GM18526 (cell line): ENCODE measurements around the gene NHLRC2.

Experiments used
- POLR2A ChIP-seq: IDR thresholded peaks from 3 replicates; pipeline ENCODE4 v1.6.1; 2011; ENCODE audit not compliant: insufficient read length; ENCODE audit errors: extremely low read depth

The NHLRC2 gene

DNA sequence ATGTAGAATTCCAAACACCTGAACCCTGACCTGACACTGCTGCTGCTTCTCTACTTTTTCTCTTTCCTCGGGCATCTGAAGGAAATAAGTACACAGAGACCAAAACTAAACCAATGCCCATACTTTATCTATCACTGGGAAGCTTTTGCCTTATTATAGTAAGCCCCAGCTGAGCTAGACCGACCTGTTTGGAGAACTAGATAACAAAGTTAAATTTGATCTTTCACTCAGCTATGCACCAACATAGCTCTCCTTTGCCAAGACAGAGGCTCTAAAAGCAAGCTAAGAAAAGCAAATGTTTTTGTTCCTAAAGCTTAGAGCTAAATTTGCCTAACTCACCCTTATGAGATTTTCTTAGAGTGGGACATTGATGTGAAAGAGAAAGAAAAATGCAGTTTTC is 39.1 kb downstream of the NHLRC2 start:
- no peak for TF ChIP-seq POLR2A

DNA sequence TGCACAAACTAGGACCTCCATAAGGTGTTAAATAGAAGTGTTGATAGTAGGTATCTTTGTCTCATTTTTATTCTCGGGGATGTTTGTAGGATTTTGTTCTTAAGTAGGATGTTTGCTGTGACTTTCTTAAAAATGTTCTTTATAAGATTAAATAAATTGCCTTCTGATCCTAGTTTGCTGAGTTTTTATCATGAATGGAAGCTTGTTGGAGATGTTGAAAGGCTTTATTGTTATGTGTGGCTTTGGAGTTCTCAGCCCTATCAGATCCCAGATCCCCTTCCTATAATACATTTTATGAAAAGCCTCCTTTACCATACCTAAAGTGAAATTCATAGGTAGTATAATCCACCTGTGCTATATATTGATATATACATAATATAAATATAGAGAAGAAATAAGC is 40.1 kb downstream of the NHLRC2 start:
- TF ChIP-seq POLR2A: no peak

DNA sequence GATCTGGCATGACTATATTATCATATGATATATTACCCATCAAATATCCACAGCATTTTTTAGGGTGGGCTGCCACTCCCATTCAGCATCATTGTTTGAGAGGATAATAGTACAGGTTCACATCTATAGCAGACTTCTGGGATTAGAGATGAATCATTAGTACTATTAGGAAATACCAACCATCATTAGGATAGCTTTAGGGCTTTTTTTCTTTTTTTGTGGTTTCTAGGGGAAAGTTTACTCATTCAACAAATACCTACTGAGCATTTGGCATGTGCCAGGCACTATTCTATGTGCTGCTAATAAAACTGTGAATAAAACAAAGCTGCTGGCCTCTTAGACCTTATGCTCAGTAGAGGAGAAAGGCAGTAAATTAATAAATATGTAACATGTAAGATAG is 40.6 kb downstream of the NHLRC2 start:
- no peak for TF ChIP-seq POLR2A

DNA sequence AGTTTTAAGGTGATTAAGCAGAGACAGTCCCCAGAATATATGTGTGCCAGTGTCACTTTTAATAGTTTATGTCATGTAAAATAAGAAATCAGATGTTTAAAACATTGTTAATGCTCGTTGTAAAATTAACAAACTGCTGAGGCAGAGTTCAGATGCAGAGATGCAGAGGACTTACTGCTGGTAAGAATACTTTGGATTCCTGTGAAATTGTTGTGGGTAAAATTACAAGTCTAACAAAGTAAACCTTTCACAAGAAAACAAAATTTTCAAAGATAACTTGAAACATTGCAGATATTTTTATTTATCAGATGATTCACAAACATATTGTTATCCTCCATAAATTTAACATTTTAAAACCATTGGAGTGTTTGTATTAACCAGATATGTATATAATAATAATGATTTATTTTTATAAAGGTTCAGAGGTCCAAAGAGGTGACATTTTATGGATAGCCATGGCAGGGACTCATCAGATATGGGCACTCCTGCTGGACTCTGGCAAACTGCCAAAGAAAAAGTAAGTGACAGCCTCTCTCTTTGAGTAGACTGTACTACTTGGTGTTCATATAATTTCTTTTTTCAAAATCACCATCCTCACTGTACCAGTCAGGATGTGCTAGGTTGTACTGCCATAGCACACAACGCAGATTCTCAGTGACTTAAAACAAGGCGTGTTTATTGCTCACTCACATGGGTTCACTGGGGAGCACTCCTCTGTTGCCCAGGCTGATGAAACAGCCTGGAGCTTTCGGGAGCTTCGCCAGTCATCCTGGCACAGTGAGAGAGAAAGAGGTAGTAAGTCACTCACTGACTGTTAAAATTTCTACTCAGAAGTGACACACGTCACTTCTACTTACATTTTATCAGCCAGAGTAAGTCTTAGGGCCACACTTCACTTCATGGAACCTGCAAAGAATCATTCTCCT is 43.5 kb downstream of the NHLRC2 start:
- TF ChIP-seq POLR2A: no peak

DNA sequence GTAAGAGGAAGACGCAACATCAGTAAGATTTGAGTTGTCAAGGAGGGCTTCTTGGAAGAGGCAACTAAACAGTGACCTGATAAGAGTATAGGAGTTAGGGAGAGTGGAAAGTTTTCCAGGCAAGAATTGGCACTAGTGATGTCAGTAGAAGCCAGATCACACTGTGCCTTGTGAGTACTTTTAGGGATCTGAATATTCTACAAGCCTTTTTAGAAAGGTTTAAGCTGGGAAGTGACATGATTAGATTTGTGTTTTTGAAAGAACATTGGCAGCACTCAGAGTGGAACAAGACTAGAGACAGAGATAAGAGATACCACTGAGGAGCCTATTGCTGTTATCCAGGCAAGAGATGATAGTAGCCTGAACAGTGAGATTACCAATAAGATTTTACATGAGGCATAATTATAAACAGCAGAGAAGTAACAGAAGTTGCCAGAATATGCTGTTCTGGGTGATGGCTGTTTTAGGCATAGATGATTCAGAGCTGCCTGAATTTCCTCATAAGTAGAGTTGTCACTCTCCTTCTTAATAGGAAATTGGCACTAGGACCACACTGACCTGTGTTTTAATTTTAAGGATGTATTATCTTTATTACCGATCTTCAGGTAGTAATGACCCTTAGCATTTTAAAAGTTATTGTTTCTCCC is 45.6 kb downstream of the NHLRC2 start:
- no peak for TF ChIP-seq POLR2A

DNA sequence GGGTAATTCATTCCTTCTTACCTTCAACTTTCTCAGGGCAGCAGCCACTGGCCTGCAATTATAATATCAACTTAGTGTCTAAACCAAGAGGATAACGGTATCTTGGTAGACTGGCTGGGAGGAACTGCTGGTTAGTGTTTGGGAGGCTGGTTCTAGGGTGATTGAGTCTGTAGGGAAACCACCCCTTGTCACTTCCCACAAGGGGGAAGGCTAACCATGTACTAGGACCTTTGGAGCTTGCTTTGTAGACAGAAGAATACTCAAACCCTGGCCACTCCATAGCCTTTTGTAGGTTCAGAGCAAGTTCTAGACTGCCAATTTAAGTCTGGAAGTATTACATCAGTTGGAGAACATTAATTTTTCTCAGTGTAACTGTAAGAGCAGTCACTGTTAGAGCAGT is 51.3 kb downstream of the NHLRC2 start:
- no peak for TF ChIP-seq POLR2A

DNA sequence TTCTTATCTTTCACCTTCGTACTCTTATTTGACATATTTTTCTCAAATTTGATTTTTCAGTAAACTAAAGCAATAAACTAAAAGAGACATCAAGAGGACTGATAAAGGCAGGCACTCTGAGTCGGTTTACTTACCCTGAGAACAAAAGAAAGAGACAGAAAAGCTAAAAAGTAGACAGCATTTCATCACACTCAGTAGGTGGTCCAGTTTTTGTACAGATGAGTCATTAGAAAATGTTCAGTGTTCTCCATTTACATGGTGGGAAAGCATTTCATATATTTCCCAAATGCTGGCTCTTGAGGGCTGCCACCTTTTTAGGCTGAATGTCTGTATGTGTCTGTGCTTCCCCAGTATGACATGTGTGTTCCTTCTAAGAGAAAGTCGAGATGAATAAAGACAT is 52.7 kb downstream of the NHLRC2 start:
- no peak for TF ChIP-seq POLR2A

DNA sequence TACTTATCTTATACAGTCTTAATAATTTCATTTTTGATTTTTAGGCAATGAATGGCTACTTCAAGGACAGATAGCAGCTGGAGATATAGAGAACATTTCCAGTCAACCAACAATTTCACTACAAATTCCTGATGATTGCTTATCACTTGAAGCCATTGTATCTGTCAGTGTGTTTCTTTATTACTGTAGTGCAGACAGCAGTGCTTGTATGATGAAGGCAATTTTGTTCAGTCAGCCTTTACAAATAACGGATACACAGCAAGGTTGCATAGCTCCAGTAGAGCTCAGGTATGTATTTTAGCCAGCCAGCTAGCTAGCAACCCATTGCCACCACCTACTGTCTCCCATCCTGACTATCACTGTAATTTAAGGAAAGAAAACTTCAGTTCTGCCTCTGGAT is 53.8 kb downstream of the NHLRC2 start:
- TF ChIP-seq POLR2A: no peak

DNA sequence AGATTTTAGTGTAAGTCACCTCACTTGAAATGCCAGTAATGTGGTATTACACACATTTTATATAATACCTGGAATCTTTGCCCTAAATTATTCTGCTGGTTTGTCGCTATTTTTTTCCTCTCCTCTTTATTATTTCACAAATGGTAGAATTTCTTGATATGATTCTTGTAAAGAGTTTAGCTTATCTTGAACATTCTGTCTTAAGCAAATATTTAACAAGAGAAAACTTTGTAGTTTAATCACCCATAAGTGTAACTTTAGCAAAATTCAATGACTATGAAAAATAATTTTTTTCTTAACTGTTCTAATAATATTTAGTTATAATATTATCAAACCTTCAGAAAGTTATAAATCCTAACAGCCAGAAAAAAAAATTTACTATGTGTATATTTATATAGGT is 56.7 kb downstream of the NHLRC2 start:
- no peak for TF ChIP-seq POLR2A

DNA sequence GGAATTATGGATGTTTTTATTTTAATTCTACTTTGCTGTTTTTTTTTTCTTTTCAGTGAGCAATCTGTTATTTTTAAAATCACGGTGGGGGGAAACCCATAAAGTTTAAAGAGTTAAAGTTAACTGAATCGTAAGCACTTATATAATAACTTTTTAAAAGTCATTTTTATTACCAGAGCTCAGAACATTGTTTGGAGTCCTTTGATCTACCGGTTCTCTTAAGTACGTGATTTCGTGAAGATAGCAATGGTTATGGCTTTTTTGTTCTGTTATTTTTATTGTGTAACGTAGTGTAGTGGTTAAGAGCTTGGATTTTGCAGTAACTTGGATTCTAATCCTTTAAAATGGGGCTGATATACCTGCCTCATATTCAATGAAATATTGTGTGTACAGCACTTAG is 57.4 kb downstream of the NHLRC2 start:
- TF ChIP-seq POLR2A: no peak

DNA sequence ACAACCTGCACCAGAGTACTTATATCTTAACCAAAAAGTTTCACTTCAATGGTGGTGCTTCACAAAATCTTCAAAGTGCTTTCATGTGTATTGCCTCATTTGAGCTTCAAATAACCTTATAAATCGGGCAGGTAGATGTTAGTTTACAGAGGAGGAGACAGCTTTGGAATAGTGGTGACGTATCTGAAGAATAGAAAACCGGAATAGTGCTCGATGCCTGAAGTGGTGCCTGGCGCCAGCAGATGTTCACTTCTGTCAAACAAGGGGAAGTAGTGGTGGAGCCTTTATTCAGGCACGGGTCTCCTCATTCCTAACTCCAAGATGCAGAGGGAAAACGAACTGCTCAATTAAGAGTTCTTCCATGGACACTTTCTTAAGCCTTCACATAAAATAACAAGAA is 58.1 kb downstream of the NHLRC2 start:
- TF ChIP-seq POLR2A: no peak

DNA sequence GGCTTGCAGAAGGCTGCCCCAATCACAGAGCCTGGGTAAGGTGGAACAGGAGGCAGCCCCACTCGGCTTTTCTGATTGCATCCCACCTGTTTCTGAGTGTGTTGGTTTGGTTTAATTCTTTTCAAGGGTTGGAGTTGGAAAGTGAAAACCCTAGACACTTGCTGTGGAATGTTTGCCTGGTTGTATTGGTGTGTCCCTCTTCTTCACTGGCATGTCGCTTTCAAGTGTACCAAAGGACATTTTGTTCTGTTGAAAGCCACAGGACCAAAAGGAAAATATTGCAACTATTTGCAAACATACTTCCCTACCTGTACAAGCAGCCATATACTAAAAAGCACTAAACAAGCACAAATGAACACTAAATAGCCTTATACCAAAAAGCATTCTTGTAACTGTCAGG is 60.5 kb downstream of the NHLRC2 start:
- no peak for TF ChIP-seq POLR2A

DNA sequence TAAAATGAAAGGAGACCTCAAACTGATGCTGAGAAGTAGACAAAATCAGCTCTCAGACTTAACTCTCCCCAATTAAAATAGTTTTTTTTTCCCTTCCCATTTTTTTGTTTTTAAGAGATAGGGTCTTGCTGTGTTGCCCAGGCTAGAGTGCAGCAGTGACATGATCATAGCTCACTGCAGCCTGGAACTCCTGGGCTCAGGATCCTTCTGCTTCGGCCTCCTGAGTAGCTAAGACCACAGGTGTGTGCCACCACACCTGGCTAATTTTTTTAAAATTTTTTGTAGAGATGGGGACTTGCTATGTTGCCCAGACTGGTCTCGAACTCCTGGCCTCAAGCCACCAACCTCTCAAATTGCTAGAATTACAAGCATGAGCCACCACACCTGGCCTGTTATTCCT is 61.1 kb downstream of the NHLRC2 start:
- no peak for TF ChIP-seq POLR2A

DNA sequence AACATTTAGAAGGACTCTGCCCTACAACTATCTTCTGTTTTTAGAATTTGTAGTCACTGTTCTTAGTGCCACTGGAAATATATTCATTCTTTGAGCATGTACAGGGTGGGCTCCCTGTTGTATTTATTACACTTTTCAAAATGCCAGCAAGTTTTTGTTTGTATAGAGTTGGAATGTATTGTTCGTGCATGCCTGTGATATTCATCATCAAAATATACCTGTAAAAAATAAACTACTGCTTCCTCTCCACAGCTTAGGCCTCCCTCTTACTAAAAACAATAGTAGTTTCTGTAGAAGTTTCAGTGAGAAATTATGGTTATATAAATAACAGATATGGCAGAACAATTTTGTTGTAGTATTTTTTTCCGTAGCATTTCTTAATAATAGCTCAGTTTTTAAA is 61.6 kb downstream of the NHLRC2 start:
- TF ChIP-seq POLR2A: no peak

DNA sequence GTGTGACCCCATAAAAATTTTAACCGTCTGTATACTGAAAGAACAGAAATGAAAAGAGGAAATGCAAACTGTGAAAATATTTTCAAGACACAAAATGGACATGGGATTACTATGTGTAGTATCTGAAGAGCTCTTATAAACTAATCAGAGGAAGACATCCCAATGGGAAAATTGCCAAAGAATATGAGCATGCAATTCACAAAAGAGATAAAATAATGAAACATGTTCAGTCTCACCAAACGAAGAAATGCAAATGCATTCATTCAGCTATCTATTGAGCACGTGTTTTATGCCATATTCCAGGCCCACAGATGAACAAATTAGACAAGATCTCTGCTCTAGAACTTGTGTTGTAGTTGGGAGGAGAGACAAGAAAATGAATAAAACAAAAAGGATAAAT is 63.2 kb downstream of the NHLRC2 start:
- no peak for TF ChIP-seq POLR2A

DNA sequence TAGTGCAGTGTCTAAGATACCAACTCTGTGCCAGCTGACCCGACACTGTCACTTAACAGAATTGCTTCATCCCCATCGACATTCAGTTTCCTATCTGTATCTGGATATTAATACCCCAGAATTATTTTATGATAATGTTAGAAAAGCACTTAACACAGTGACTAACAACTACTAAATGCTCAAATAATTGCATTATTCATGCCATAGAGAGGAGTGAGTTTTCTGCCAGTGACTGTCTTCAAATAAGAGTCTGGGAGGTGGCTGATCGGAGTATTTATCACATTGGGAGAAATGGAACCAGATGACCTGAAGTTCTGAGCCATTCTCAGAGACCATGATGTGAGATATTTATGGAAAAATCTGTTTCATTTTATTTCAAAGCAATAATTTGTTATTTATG is 65.7 kb downstream of the NHLRC2 start:
- no peak for TF ChIP-seq POLR2A

DNA sequence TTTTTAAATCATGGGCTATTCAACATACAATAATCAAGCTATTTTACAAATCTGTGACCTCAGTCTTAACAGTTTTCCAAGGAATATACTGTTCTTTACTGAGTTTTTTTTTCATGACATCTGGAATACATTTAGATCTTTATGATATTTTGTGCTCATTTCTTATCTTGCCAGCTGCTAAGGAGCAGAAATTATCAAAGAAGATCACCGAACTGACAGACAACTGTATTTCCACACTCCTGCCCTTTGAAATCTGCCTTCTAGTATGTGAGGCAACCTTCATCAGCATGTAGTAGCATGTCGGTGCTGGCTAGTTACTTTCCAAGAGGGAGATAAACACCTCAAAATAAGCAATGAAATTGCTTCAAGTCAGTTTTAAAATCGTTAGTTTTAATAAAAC is 66.4 kb downstream of the NHLRC2 start:
- no peak for TF ChIP-seq POLR2A
